ENCODE results near the gene ZNF844. TPM values are rescaled to one million over a fixed set of nuclear protein-coding genes. Genes with fewer than 3 reads are reported as not detected.

ZNF844 gene
- total and polyA plus RNA-seq, 10 of the 15 experiments (the other 5 are each of a cell fraction or from before 2014, with no cell fraction given): 0.16 to 1.1 (median 0.70) TPM

GRCh38 chr19:12035220-12036172, 29.0 kb upstream of the ZNF844 start, which contains the start of gene ZNF433 (continued):
- TF ChIP-seq SP1 (IDR thresholded peaks at IDR 0.05; ENCODE audit: low read depth, low read length) (peak; percentile 64), RUNX3 (IDR thresholded peaks at IDR 0.05; ENCODE audit: low read length) (no peak)

GRCh38 chr19:12042893-12043292, 21.6 kb upstream of the ZNF844 start:
- POLR2A ChIA-PET: no interaction called here
- H3K27me3 ChIP-seq (replicated peaks in 1 of 2; ENCODE audit: control insufficient read depth in 2 of 2, insufficient read depth in 2 of 2, low read length in 1 of 2): no peaks in the 10 kb centered on the region
- RAD21 ChIA-PET (ENCODE audit: unreplicated experiment): no interaction called here
- in situ Hi-C loops (cut with MboI): no loop called here
- ATAC-seq (no peak), DNase-seq (ENCODE audit: low read depth, low spot score) (no peak), FAIRE-seq (no peak)
- no peak overlapping the region for H2AFZ ChIP-seq (ENCODE audit: control insufficient read depth, low read depth, low read length)
- TF ChIP-seq KAT2A (conservative IDR thresholded peaks at IDR 0.05; ENCODE audit: control insufficient read depth, low read depth, low read length): no peak
- no peak for TF ChIP-seq IRF4 (IDR thresholded peaks at IDR 0.05; ENCODE audit: low read depth, low read length)
- TF ChIP-seq YY1 (IDR thresholded peaks at IDR 0.05; ENCODE audit: low read depth, low read length): no peak
- TF ChIP-seq BMI1 (IDR thresholded peaks at IDR 0.05; ENCODE audit: borderline replicate concordance): no peak
- no peak for TF ChIP-seq SUPT20H (IDR thresholded peaks at IDR 0.05; ENCODE audit: borderline replicate concordance, control insufficient read depth, low read depth, low read length)
- no peak for TF ChIP-seq HDGF (IDR thresholded peaks at IDR 0.05)
- no peak for TF ChIP-seq POLR2A (IDR thresholded peaks at IDR 0.05; ENCODE audit: low read depth, low read length)
- peaks cover 39% of the 10 kb centered on the region for H3K9me3 ChIP-seq (replicated peaks; ENCODE audit: control insufficient read depth, insufficient read depth, low read length)
- no peaks in the 10 kb centered on the region for H4K20me1 ChIP-seq (ENCODE audit: control insufficient read depth, insufficient read depth)
- H3K36me3 ChIP-seq (ENCODE audit: control insufficient read depth in 2 of 2, insufficient read depth in 2 of 2, low read length in 1 of 2): peaks cover 0 to 3% of the 10 kb centered on the region in 2 experiments; a peak in 2 of 4 replicates
- H3K27ac ChIP-seq (ENCODE audit: control insufficient read depth, insufficient read depth): no peak overlapping the region
- SMC1A ChIA-PET (ENCODE audit: uncharacterized antibody, unreplicated experiment): interaction anchor here (1.2 kb wide), 1 partner anchor 10 kb away, joined by 3 read pairs; the partner anchor contains the start of gene ZNF878
- BruUV-seq (replicated peaks): no TSS peak
- no peaks in the 10 kb centered on the region for H3K4me1 ChIP-seq (ENCODE audit: control insufficient read depth, insufficient read depth, low read length)
- intact Hi-C loops (cut with micrococcal nuclease; ENCODE audit: unreplicated experiment): no loop called here
- H3K9ac ChIP-seq (ENCODE audit: control insufficient read depth, insufficient read depth, low read length): no peak overlapping the region
- no peak overlapping the region for H3K4me3 ChIP-seq
- CTCF ChIA-PET: no interaction called here
- no peaks in the 10 kb centered on the region for H3K79me2 ChIP-seq (ENCODE audit: control insufficient read depth, insufficient read depth, low read length)
- H3K4me2 ChIP-seq (ENCODE audit: control insufficient read depth, insufficient read depth): no peak overlapping the region
